ENCODE measurements around the gene GRIK4. TPM values are rescaled to one million over a fixed set of nuclear protein-coding genes. Genes with fewer than 3 reads are reported as not detected.
A peak's percentile ranks its signal among the peaks of the same experiment; 100 is the strongest.

The GRIK4 gene
- polyA plus RNA-seq, 1 of the 3 experiments (the other 2 are of a cell fraction), result 0.03 TPM

GRCh38 chr11:120945042-120945441 is 433.5 kb downstream of the GRIK4 start:
- Histone ChIP-seq H3K27ac (ENCODE audit: low read depth in 2 of 2, low read length in 1 of 2) (no peak overlapping the region), H2AFZ (ENCODE audit: low read depth) (no peak overlapping the region), H4K20me1 (ENCODE audit: insufficient read depth) (no peaks in the 10 kb centered on the region), H3K27me3 (ENCODE audit: insufficient read depth) (no peaks in the 10 kb centered on the region), H3K79me2 (ENCODE audit: insufficient read depth) (no peaks in the 10 kb centered on the region), H3K9ac (no peak overlapping the region), H3K9me2 (no peaks in the 10 kb centered on the region), H3K36me3 (replicated peaks in 1 of 2; ENCODE audit: control insufficient read depth in 1 of 2, insufficient read depth in 2 of 2, low read length in 1 of 2) (no peaks in the 10 kb centered on the region), H3K4me3 (ENCODE audit: low read depth in 2 of 2, low read length in 1 of 2) (no peak overlapping the region), H3K9me3 (no peaks in the 10 kb centered on the region), H3K4me2 (no peak overlapping the region), H3F3A (replicated peaks; ENCODE audit: insufficient read depth) (no peaks in the 10 kb centered on the region), H3K4me1 (ENCODE audit: control insufficient read depth in 1 of 2, insufficient read depth in 2 of 2, low read depth in 1 of 2, low read length in 1 of 2) (no peaks in the 10 kb centered on the region)
- ChIA-PET POLR2A (no interaction called here), CTCF (interaction anchor here (0.7 to 1.8 kb wide), 6 partner anchors 9 to 433 kb away, joined by 3 to 9 read pairs (median 3); partner anchors contain the start of gene GRIK4)
- TF ChIP-seq USF1 (IDR thresholded peaks at IDR 0.05; ENCODE audit: borderline replicate concordance, low read depth) (no peak), YY1 (IDR thresholded peaks at IDR 0.05; ENCODE audit: low read depth) (no peak), CTCF (IDR thresholded peaks at IDR 0.05) (peak; percentile 33), RAD21 (IDR thresholded peaks at IDR 0.05; ENCODE audit: low read length) (peak; percentile 17; the same call in 1 of the 2 replicates), SIN3A (IDR thresholded peaks at IDR 0.05; ENCODE audit: borderline replicate concordance, low read depth, low read length) (no peak), NRF1 (IDR thresholded peaks at IDR 0.05; ENCODE audit: low read depth, low read length) (no peak)
- DNase-seq, result no peak
- WGBS (ENCODE audit: low lambda C conversion rate), result 56% methylated on average over 5 of the region's 5 CpGs

GRCh38 chr11:120950880-120951279 is 439.3 kb downstream of the GRIK4 start:
- no peak overlapping the region for H3K4me3 ChIP-seq (ENCODE audit: low read depth in 2 of 2, low read length in 1 of 2)
- H3K79me2 ChIP-seq (ENCODE audit: insufficient read depth), result no peaks in the 10 kb centered on the region
- CTCF ChIA-PET, result interaction anchor here (1.0 to 8.1 kb wide), 13 partner anchors 16 to 617 kb away, joined by 3 to 88 read pairs (median 11); partner anchors contain the start of genes ARHGEF12, GRIK4 and TBCEL
- no peaks in the 10 kb centered on the region for H4K20me1 ChIP-seq (ENCODE audit: insufficient read depth)
- H3F3A ChIP-seq (replicated peaks; ENCODE audit: insufficient read depth), result no peaks in the 10 kb centered on the region
- no peak overlapping the region for H3K27ac ChIP-seq (ENCODE audit: low read depth in 2 of 2, low read length in 1 of 2)
- peaks cover 0 to 21% of the 10 kb centered on the region in 2 experiments; a peak in 1 of 4 replicates for H3K4me1 ChIP-seq (ENCODE audit: control insufficient read depth in 1 of 2, insufficient read depth in 2 of 2, low read depth in 1 of 2, low read length in 1 of 2)
- POLR2A ChIA-PET, result no interaction called here
- H3K9ac ChIP-seq, result no peak overlapping the region
- no peaks in the 10 kb centered on the region for H3K9me2 ChIP-seq
- no peaks in the 10 kb centered on the region for H3K27me3 ChIP-seq (ENCODE audit: insufficient read depth)
- 52% methylated on average over 6 of the region's 6 CpGs for WGBS (ENCODE audit: low lambda C conversion rate)
- no peak overlapping the region for H3K4me2 ChIP-seq
- DNase-seq, result no peak
- H2AFZ ChIP-seq (ENCODE audit: low read depth), result no peak overlapping the region
- TF ChIP-seq MAX (IDR thresholded peaks at IDR 0.05; ENCODE audit: low read depth) (no peak), FOSL2 (IDR thresholded peaks at IDR 0.05; ENCODE audit: borderline replicate concordance, low read depth) (no peak), YY1 (IDR thresholded peaks at IDR 0.05; ENCODE audit: low read depth) (no peak), TCF12 (IDR thresholded peaks at IDR 0.05) (no peak), GABPA (IDR thresholded peaks at IDR 0.05; ENCODE audit: low read depth) (no peak), SMC3 (IDR thresholded peaks at IDR 0.05; ENCODE audit: low read depth, low read length) (no peak), RCOR1 (IDR thresholded peaks at IDR 0.05; ENCODE audit: low read length) (no peak), NRF1 (IDR thresholded peaks at IDR 0.05; ENCODE audit: low read depth, low read length) (no peak), EP300 (IDR thresholded peaks at IDR 0.05; ENCODE audit: borderline replicate concordance in 1 of 2, low read depth in 1 of 2, low read length in 1 of 2) (no peak), JUND (IDR thresholded peaks at IDR 0.05) (no peak), PBX3 (IDR thresholded peaks at IDR 0.05) (no peak), ZBTB33 (IDR thresholded peaks at IDR 0.05; ENCODE audit: borderline replicate concordance, low read depth) (no peak)
- H3K9me3 ChIP-seq, result no peaks in the 10 kb centered on the region
- H3K36me3 ChIP-seq (replicated peaks in 1 of 2; ENCODE audit: control insufficient read depth in 1 of 2, insufficient read depth in 2 of 2, low read length in 1 of 2), result no peaks in the 10 kb centered on the region

All from SK-N-SH (cell line).